ENCODE measurements around the gene TTC31. TPM values are rescaled to one million over a fixed set of nuclear protein-coding genes. Genes with fewer than 3 reads are reported as not detected.
"Not testable (repeated sequence)": the region's sequence is repeated elsewhere in the genome, so short reads cannot be mapped to it uniquely, and the experiment has no call there.

TTC31 gene
- total and polyA plus RNA-seq, 7 donors, result 5.4 to 13.2 (median 9.4) TPM

GRCh38 chr2:74461187-74462053 lies 21.5 kb upstream of the TTC31 start:
- H3K4me3 ChIP-seq, result no peak overlapping the region
- ATAC-seq, result no peak
- intact Hi-C loops (cut with DNase I), result loop anchor here in 1 of 2 donors (10.0 kb wide), 1 partner anchor 727 kb away; the partner anchor contains the start of gene TPRKB
- H3K9me3 ChIP-seq, result no peaks in the 10 kb centered on the region
- H3K27ac ChIP-seq, result no peak overlapping the region
- DNase-seq, result no peak
- no peaks in the 10 kb centered on the region for H3K27me3 ChIP-seq (ENCODE audit: insufficient read depth in 3 of 3, low read length in 2 of 3)
- WGBS, 3 donors, result 81 to 87% (median 85%) methylated on average over 27 of the region's 27 CpGs
- no peak for TF ChIP-seq CTCF (IDR thresholded peaks at IDR 0.05)
- peaks cover 31% of the 10 kb centered on the region for H3K4me1 ChIP-seq
- peaks cover 3 to 32% of the 10 kb centered on the region in 2 donors for H3K36me3 ChIP-seq (ENCODE audit: insufficient read depth in 1 of 2, low read depth in 1 of 2)

- whole genome bisulfite sequencing, 3 donors, result 79 to 85% (median 81%) methylated on average over 20 of the region's 20 CpGs
- intact Hi-C loops (cut with DNase I), result loop anchor here in 1 of 2 donors (10.0 kb wide), 1 partner anchor 727 kb away; the partner anchor contains the start of gene TPRKB
- H3K9me3 ChIP-seq, result no peaks in the 10 kb centered on the region
- peaks cover 23% of the 10 kb centered on the region for H3K4me1 ChIP-seq
- DNase-seq (no peak), ATAC-seq (no peak)
- TF ChIP-seq CTCF (IDR thresholded peaks at IDR 0.05), result no peak
- no peak overlapping the region for H3K4me3 ChIP-seq
- no peak overlapping the region for H3K27ac ChIP-seq
- no peaks in the 10 kb centered on the region for H3K27me3 ChIP-seq (ENCODE audit: insufficient read depth in 3 of 3, low read length in 2 of 3)
- peaks cover 3 to 26% of the 10 kb centered on the region in 2 donors for H3K36me3 ChIP-seq (ENCODE audit: insufficient read depth in 1 of 2, low read depth in 1 of 2)
Observed at GRCh38 chr2:74462054-74462785, 20.7 kb upstream of the TTC31 start.

GRCh38 chr2:74462786-74463105 lies 20.1 kb upstream of the TTC31 start:
- TF ChIP-seq CTCF (IDR thresholded peaks at IDR 0.05), result no peak
- H3K36me3 ChIP-seq (ENCODE audit: insufficient read depth in 1 of 2, low read depth in 1 of 2), result peaks cover 3 to 26% of the 10 kb centered on the region in 2 donors
- peaks cover 22% of the 10 kb centered on the region for H3K4me1 ChIP-seq
- H3K4me3 ChIP-seq, result no peak overlapping the region
- WGBS, 3 donors, result 71 to 83% (median 76%) methylated on average over 4 of the region's 4 CpGs
- no peak overlapping the region for H3K27ac ChIP-seq
- DNase-seq, result no peak
- H3K27me3 ChIP-seq (ENCODE audit: insufficient read depth in 3 of 3, low read length in 2 of 3), result no peaks in the 10 kb centered on the region
- no peak for ATAC-seq
- intact Hi-C loops (cut with DNase I), result loop anchor here in 1 of 2 donors (10.0 kb wide), 1 partner anchor 728 kb away; the partner anchor contains the start of gene TPRKB
- H3K9me3 ChIP-seq, result no peaks in the 10 kb centered on the region

GRCh38 chr2:74464406-74464805 lies 18.5 kb upstream of the TTC31 start:
- DNase-seq (no peak), ATAC-seq (peak in 2 of 4 donors; percentile 1 to 4)
- Histone ChIP-seq H3K27me3 (ENCODE audit: insufficient read depth in 3 of 3, low read length in 2 of 3) (no peaks in the 10 kb centered on the region), H3K9me3 (no peaks in the 10 kb centered on the region), H3K36me3 (ENCODE audit: insufficient read depth in 1 of 2, low read depth in 1 of 2) (peaks cover 3 to 26% of the 10 kb centered on the region in 2 donors), H3K4me3 (peak overlapping the region; percentile 83), H3K4me1 (peaks cover 15% of the 10 kb centered on the region), H3K27ac (peak overlapping the region; percentile 84)
- TF ChIP-seq CTCF (IDR thresholded peaks at IDR 0.05), result no peak
- 4 to 9% (median 5%) methylated on average over 13 of the region's 13 CpGs for WGBS, 3 donors
- intact Hi-C loops (cut with DNase I), result loop anchor here in 1 of 2 donors (10.0 kb wide), 1 partner anchor 730 kb away; the partner anchor contains the start of gene TPRKB

GRCh38 chr2:74470742-74471141 lies 12.1 kb upstream of the TTC31 start:
- Histone ChIP-seq H3K4me3 (peak overlapping the region; percentile 99), H3K4me1 (peaks cover 22% of the 10 kb centered on the region), H3K36me3 (ENCODE audit: insufficient read depth in 1 of 2, low read depth in 1 of 2) (peaks cover 0 to 30% of the 10 kb centered on the region in 2 donors)
- intact Hi-C loops (cut with DNase I); H3K27ac ChIP-seq; ATAC-seq; H3K27me3 ChIP-seq (ENCODE audit: insufficient read depth in 3 of 3, low read length in 2 of 3); DNase-seq; H3K9me3 ChIP-seq: not testable (repeated sequence)
- WGBS, 3 donors, result 89 to 94% (median 91%) methylated on average over 12 of the region's 12 CpGs
